Measurements from ENCODE around the gene GREB1L.

- TF ChIP-seq CTCF (IDR thresholded peaks at IDR 0.05) (no peak), FOXK1 (CRISPR knock-in tag; IDR thresholded peaks at IDR 0.05) (no peak), IRF1 (CRISPR knock-in tag; IDR thresholded peaks at IDR 0.05) (no peak), MAX (CRISPR knock-in tag; IDR thresholded peaks at IDR 0.05) (no peak), AR (CRISPR knock-in tag; IDR thresholded peaks at IDR 0.05) (no peak), SP1 (CRISPR knock-in tag; conservative IDR thresholded peaks at IDR 0.05) (no peak), ZNF671 (CRISPR knock-in tag; IDR thresholded peaks at IDR 0.05) (no peak), MLX (CRISPR knock-in tag; IDR thresholded peaks at IDR 0.05) (no peak), CREB1 (CRISPR knock-in tag; IDR thresholded peaks at IDR 0.05) (no peak), ETV6 (CRISPR knock-in tag; IDR thresholded peaks at IDR 0.05) (no peak), ZNF121 (CRISPR knock-in tag; IDR thresholded peaks at IDR 0.05) (no peak), JUN (CRISPR knock-in tag; IDR thresholded peaks at IDR 0.05) (no peak), NR3C1 (CRISPR knock-in tag; conservative IDR thresholded peaks at IDR 0.05; ENCODE audit: low read depth) (no peak), TCF7 (CRISPR knock-in tag; IDR thresholded peaks at IDR 0.05; ENCODE audit: low read depth) (no peak)
Measured at GRCh38 chr18:21305621-21306020, 63.6 kb downstream of the GREB1L start.

All from WTC11 (cell line).